ENCODE results near the gene LONP2.

- no peak for TF ChIP-seq CTCF (IDR thresholded peaks at IDR 0.05; ENCODE audit: low read length)
- no peak for TF ChIP-seq EZH2 (IDR thresholded peaks at IDR 0.05; ENCODE audit: borderline replicate concordance, low read length)
These were observed 73.7 kb downstream of the LONP2 start for GRCh38 chr16:48317614-48318315.
